Activated CD8-positive, alpha-beta T cell treated with anti-CD3 and anti-CD28 coated beads, Interleukin-2, amount 10 ng/mL, durations not matched to agents 7 days and 5 days (primary cell): Measurements from ENCODE around the gene FAM200A. TPM values are rescaled to one million over a fixed set of nuclear protein-coding genes. Genes with fewer than 3 reads are reported as not detected.
"Not testable (repeated sequence)": the region's sequence is repeated elsewhere in the genome, so short reads cannot be mapped to it uniquely, and the experiment has no call there.

Experiments
- ATAC-seq: fragments of 150-1000 bp; cut with Tn5 transposase; one replicate; pipeline ENCODE4 v1.10.0; 2021; ENCODE audit warnings: moderate library complexity
- CTCF ChIA-PET: fragments of 350-600 bp; sonication (Branson Sonifier 250); formaldehyde crosslinking; loops from one replicate; lab custom pipeline; 2021; ENCODE audit warnings: antibody characterized with exemption; lab: Charles Lee
- POLR2A ChIA-PET: fragments of 350-600 bp; sonication (Branson Sonifier 250); formaldehyde crosslinking; loops from one replicate; lab custom pipeline; 2021; ENCODE audit warnings: antibody characterized with exemption; lab: Charles Lee
- DNase-seq: peaks from one replicate; pipeline ENCODE4 v3.0.0-alpha.2; 2020
- H3K27ac Mint-ChIP-seq: one replicate; pipeline ENCODE4 v1.8.0; 2021; ENCODE audit warnings: mild to moderate bottlenecking, mixed read lengths
- H3K27me3 Mint-ChIP-seq: one replicate; pipeline ENCODE4 v1.8.0; 2021; ENCODE audit warnings: low read depth, mixed read lengths
- H3K36me3 Mint-ChIP-seq: one replicate; pipeline ENCODE4 v1.8.0; 2021; ENCODE audit warnings: low read depth, mixed read lengths
- H3K4me1 Mint-ChIP-seq: one replicate; pipeline ENCODE4 v1.8.0; 2021; ENCODE audit warnings: low read depth, mixed read lengths
- H3K4me3 Mint-ChIP-seq: one replicate; pipeline ENCODE4 v1.8.0; 2021; ENCODE audit warnings: mild to moderate bottlenecking, mixed read lengths
- H3K9me3 Mint-ChIP-seq: one replicate; pipeline ENCODE4 v1.8.0; 2022; ENCODE audit warnings: mixed read lengths; ENCODE audit not compliant: insufficient read depth
- total RNA-seq, 2 experiments: library from RNA; stranded (reverse); gene quantifications; one replicate each; pipeline ENCODE4 v1.2.3, GENCODE V29; 2021

Gene FAM200A
- total RNA-seq, 2 experiments from 2014 or later = 5.1 to 5.4 TPM

GRCh38 chr7:99535667-99536066 lies 16.2 kb downstream of the FAM200A start:
- H3K27me3 Mint-ChIP-seq = no peaks in the 10 kb centered on the region
- peaks cover 42% of the 10 kb centered on the region for H3K9me3 Mint-ChIP-seq
- no peak overlapping the region for H3K4me3 Mint-ChIP-seq
- CTCF ChIA-PET = interaction anchor here (2.0 kb wide), 1 partner anchor 10 kb away, joined by 8 read pairs; no protein-coding TSS in a partner anchor
- H3K36me3 Mint-ChIP-seq = peaks cover 42% of the 10 kb centered on the region
- DNase-seq (no peak), ATAC-seq (no peak)
- POLR2A ChIA-PET = no interaction called here
- no peaks in the 10 kb centered on the region for H3K4me1 Mint-ChIP-seq
- no peak overlapping the region for H3K27ac Mint-ChIP-seq

- ChIA-PET CTCF (no interaction called here), POLR2A (interaction anchor here (1.0 kb wide), 1 partner anchor 19 kb away, joined by 3 read pairs; no protein-coding TSS in a partner anchor)
- Mint-ChIP-seq H3K9me3 (peaks cover 41% of the 10 kb centered on the region), H3K27ac (no peak overlapping the region), H3K36me3 (peaks cover 73% of the 10 kb centered on the region), H3K4me3 (no peak overlapping the region), H3K4me1 (no peaks in the 10 kb centered on the region), H3K27me3 (no peaks in the 10 kb centered on the region)
- DNase-seq (no peak), ATAC-seq (no peak)
Measured at GRCh38 chr7:99531354-99531765, 20.6 kb downstream of the FAM200A start.

DNA sequence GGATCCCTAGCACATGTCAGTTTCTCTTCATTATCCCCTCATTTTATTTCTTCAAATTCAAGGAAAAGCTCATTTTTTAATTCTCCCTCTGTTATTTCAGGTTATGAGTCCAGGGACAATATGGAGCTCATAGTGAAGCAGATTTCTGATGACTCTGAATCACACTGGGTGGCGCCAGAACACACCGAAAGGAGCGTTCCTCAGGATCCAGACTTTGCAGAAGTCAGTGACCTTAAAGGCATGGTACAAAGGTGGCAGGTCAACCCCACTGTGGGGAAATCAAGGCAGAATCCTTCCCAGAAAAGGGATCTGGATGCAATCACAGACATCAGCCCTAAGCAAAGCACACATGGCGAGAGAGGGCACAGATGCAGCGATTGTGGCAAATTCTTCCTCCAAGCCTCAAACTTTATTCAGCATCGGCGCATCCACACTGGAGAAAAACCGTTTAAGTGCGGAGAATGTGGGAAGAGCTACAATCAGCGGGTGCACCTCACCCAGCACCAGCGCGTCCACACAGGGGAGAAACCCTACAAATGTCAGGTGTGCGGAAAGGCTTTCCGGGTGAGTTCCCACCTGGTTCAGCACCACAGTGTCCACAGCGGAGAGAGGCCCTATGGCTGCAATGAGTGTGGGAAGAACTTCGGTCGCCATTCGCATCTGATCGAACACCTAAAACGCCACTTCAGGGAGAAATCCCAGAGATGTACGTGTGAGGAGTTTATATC lies 26.0 kb downstream of the FAM200A start:
- POLR2A ChIA-PET = interaction anchor here (1.2 kb wide), 1 partner anchor 32 kb away, joined by 4 read pairs; the partner anchor contains the start of gene ZNF655
- Mint-ChIP-seq H3K4me1 (no peaks in the 10 kb centered on the region), H3K9me3 (peaks cover 9% of the 10 kb centered on the region), H3K27ac (no peak overlapping the region), H3K4me3 (no peak overlapping the region), H3K36me3 (peaks cover 61% of the 10 kb centered on the region), H3K27me3 (no peaks in the 10 kb centered on the region)
- peak; percentile 40 for DNase-seq
- CTCF ChIA-PET = interaction anchor here (0.6 to 2.5 kb wide), 15 partner anchors 9 to 465 kb away, joined by 3 to 8 read pairs (median 3); partner anchors contain the start of genes FAM200A, ZKSCAN5 and ZNF655
- no peak for ATAC-seq

- H3K27me3 Mint-ChIP-seq = no peaks in the 10 kb centered on the region
- H3K27ac Mint-ChIP-seq = no peak overlapping the region
- no peak for ATAC-seq
- no peaks in the 10 kb centered on the region for H3K9me3 Mint-ChIP-seq
- H3K4me3 Mint-ChIP-seq = no peak overlapping the region
- ChIA-PET POLR2A (no interaction called here), CTCF (no interaction called here)
- no peaks in the 10 kb centered on the region for H3K4me1 Mint-ChIP-seq
- no peak for DNase-seq
- peaks cover 50% of the 10 kb centered on the region for H3K36me3 Mint-ChIP-seq
Measured at GRCh38 chr7:99521399-99521798, 30.5 kb downstream of the FAM200A start.

GRCh38 chr7:99514050-99514449 lies 37.9 kb downstream of the FAM200A start:
- ATAC-seq (no peak), DNase-seq (no peak)
- no peaks in the 10 kb centered on the region for H3K9me3 Mint-ChIP-seq
- ChIA-PET POLR2A (no interaction called here), CTCF (interaction anchor here (1.0 to 1.5 kb wide), 5 partner anchors 9 to 45 kb away, joined by 3 to 5 read pairs (median 3); partner anchors contain the start of genes ZKSCAN5 and ZNF655)
- peaks cover 7% of the 10 kb centered on the region for H3K4me1 Mint-ChIP-seq
- H3K27me3 Mint-ChIP-seq = no peaks in the 10 kb centered on the region
- no peak overlapping the region for H3K4me3 Mint-ChIP-seq
- peaks cover 42% of the 10 kb centered on the region for H3K36me3 Mint-ChIP-seq
- H3K27ac Mint-ChIP-seq = no peak overlapping the region

DNA sequence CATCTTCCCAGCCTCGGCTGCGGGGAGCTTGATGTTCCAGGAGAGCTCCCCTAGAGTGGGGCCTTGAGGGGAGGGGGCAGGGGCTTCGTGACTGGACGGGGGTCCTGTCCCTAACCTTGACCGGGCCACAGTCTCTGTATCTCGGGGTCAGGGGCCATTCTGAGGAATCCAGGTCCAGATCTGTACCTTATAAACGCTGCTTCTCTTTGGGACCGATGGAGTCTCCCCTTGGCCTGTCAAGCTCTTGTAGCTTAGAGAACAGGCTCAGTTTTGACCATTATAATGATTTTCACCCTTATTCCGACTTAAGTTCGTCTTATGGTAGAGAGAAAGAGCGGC lies 46.6 kb downstream of the FAM200A start:
- H3K36me3 Mint-ChIP-seq = peaks cover 31% of the 10 kb centered on the region
- H3K27me3 Mint-ChIP-seq = no peaks in the 10 kb centered on the region
- CTCF ChIA-PET = interaction anchor here (0.7 to 1.4 kb wide), 3 partner anchors 9 to 75 kb away, joined by 4 to 6 read pairs (median 4); no protein-coding TSS in a partner anchor
- H3K27ac Mint-ChIP-seq = peak overlapping the region; percentile 95
- no peak for ATAC-seq
- no peaks in the 10 kb centered on the region for H3K9me3 Mint-ChIP-seq
- no peak for DNase-seq
- H3K4me1 Mint-ChIP-seq = peaks cover 32% of the 10 kb centered on the region
- H3K4me3 Mint-ChIP-seq = peak overlapping the region; percentile 85
- POLR2A ChIA-PET = interaction anchor here (0.6 to 2.5 kb wide), 10 partner anchors 8 to 924 kb away, joined by 3 to 23 read pairs (median 4); partner anchors contain the start of genes ATP5MF, ZCWPW1, ZNF655 and ZSCAN25

- CTCF ChIA-PET = interaction anchor here (0.7 to 1.4 kb wide), 5 partner anchors 9 to 626 kb away, joined by 3 to 6 read pairs (median 4); partner anchors contain the start of gene TRRAP
- Mint-ChIP-seq H3K27ac (peak within 1 kb of the TSS; percentile 95), H3K36me3 (peaks cover 36% of the 10 kb centered on the region), H3K4me3 (peak within 1 kb of the TSS; percentile 85), H3K4me1 (peaks cover 32% of the 10 kb centered on the region), H3K9me3 (no peaks in the 10 kb centered on the region), H3K27me3 (no peaks in the 10 kb centered on the region)
- ATAC-seq = peak; percentile 84
- peak; percentile 98 for DNase-seq
- POLR2A ChIA-PET = interaction anchor here (0.6 to 2.5 kb wide), 14 partner anchors 8 to 924 kb away, joined by 3 to 23 read pairs (median 4); partner anchors contain the start of genes ATP5MF, ZCWPW1, ZNF655 and ZSCAN25
Measured at GRCh38 chr7:99504603-99505323, 47.2 kb downstream of the FAM200A start, which contains the start of gene ZKSCAN5. Gene ZKSCAN5, plus strand, starts transcription at chr7:99504662. Its CDS starts 1,383 bp downstream, at chr7:99506045.

GRCh38 chr7:99504281-99504602 lies 47.7 kb downstream of the FAM200A start:
- ATAC-seq (no peak), DNase-seq (no peak)
- POLR2A ChIA-PET = interaction anchor here (0.6 to 2.5 kb wide), 9 partner anchors 9 to 120 kb away, joined by 3 to 23 read pairs (median 4); partner anchors contain the start of genes ZNF655 and ZSCAN25
- CTCF ChIA-PET = interaction anchor here (1.0 to 1.4 kb wide), 3 partner anchors 10 to 626 kb away, joined by 3 to 6 read pairs (median 3); partner anchors contain the start of gene TRRAP
- peaks cover 30% of the 10 kb centered on the region for H3K4me1 Mint-ChIP-seq
- H3K27ac Mint-ChIP-seq = peak overlapping the region; percentile 95
- H3K36me3 Mint-ChIP-seq = peaks cover 39% of the 10 kb centered on the region
- H3K9me3 Mint-ChIP-seq = no peaks in the 10 kb centered on the region
- no peaks in the 10 kb centered on the region for H3K27me3 Mint-ChIP-seq
- peak overlapping the region; percentile 85 for H3K4me3 Mint-ChIP-seq

GRCh38 chr7:99501236-99501635 lies 50.7 kb downstream of the FAM200A start:
- DNase-seq, H3K9me3 Mint-ChIP-seq, H3K27me3 Mint-ChIP-seq, ATAC-seq: not testable (repeated sequence)
- CTCF ChIA-PET = interaction anchor here (1.2 to 1.8 kb wide), 2 partner anchors 25 to 115 kb away, joined by 3 to 7 read pairs; partner anchors contain the start of gene ZSCAN25
- Mint-ChIP-seq H3K4me1 (peaks cover 32% of the 10 kb centered on the region), H3K27ac (peak overlapping the region; percentile 99), H3K4me3 (peak overlapping the region; percentile 93), H3K36me3 (peaks cover 53% of the 10 kb centered on the region)
- POLR2A ChIA-PET = interaction anchor here (1.6 to 3.9 kb wide), 4 partner anchors 57 to 514 kb away, joined by 6 to 57 read pairs (median 8); partner anchors contain the start of genes BUD31, PDAP1, ZKSCAN1 and ZNF655

- CTCF ChIA-PET = interaction anchor here (1.3 to 1.8 kb wide), 3 partner anchors 27 to 116 kb away, joined by 4 to 7 read pairs (median 4); partner anchors contain the start of genes ZNF655 and ZSCAN25
- DNase-seq = no peak
- peak overlapping the region; percentile 93 for H3K4me3 Mint-ChIP-seq
Measured at GRCh38 chr7:99500637-99501009, 51.3 kb downstream of the FAM200A start.

More at GRCh38 chr7:99500637-99501009, 51.3 kb downstream of the FAM200A start:
- Mint-ChIP-seq H3K36me3 (peaks cover 52% of the 10 kb centered on the region), H3K27ac (peak overlapping the region; percentile 99), H3K9me3 (no peaks in the 10 kb centered on the region), H3K27me3 (no peaks in the 10 kb centered on the region), H3K4me1 (peaks cover 27% of the 10 kb centered on the region)
- no peak for ATAC-seq
- POLR2A ChIA-PET = interaction anchor here (0.7 to 3.9 kb wide), 14 partner anchors 10 to 515 kb away, joined by 3 to 57 read pairs (median 7); partner anchors contain the start of genes BUD31, FAM200A, PDAP1 and ZKSCAN1
